Calu3 (cell line): ENCODE results near the gene SH3PXD2A. TPM values are rescaled to one million over a fixed set of nuclear protein-coding genes. Genes with fewer than 3 reads are reported as not detected.

Source experiments
- BruUV-seq: library from RNA; stranded (reverse); fragments of 400-500 nt; replicated peaks from 2 replicates; lab custom pipeline; 2021; lab: Mats Ljungman, UMichigan
- CTCF ChIA-PET: fragments of 300-600 bp; sonication (Branson Sonifier 250); formaldehyde crosslinking; loops from one replicate; lab custom pipeline; 2022; ENCODE audit warnings: antibody characterized with exemption; lab: Charles Lee
- DNase-seq: peaks from one replicate; pipeline ENCODE4 v3.0.0; 2022
- H3K27ac Mint-ChIP-seq: one replicate; pipeline ENCODE4 v1.8.0; 2022; ENCODE audit warnings: mixed read lengths; ENCODE audit not compliant: unreplicated experiment
- H3K27me3 Mint-ChIP-seq: one replicate; pipeline ENCODE4 v1.8.0; 2022; ENCODE audit warnings: mixed read lengths; ENCODE audit not compliant: unreplicated experiment
- H3K36me3 Mint-ChIP-seq: one replicate; pipeline ENCODE4 v1.8.0; 2022; ENCODE audit warnings: mild to moderate bottlenecking, moderate library complexity, mixed read lengths; ENCODE audit not compliant: insufficient read depth, unreplicated experiment
- H3K4me1 Mint-ChIP-seq: one replicate; pipeline ENCODE4 v1.8.0; 2022; ENCODE audit warnings: mild to moderate bottlenecking, low read depth, mixed read lengths; ENCODE audit not compliant: unreplicated experiment
- H3K4me3 Mint-ChIP-seq: one replicate; pipeline ENCODE4 v1.8.0; 2022; ENCODE audit warnings: mild to moderate bottlenecking, low read depth, moderate library complexity, mixed read lengths; ENCODE audit not compliant: unreplicated experiment
- H3K9me3 Mint-ChIP-seq: one replicate; pipeline ENCODE4 v1.8.0; 2022; ENCODE audit warnings: low read depth, mixed read lengths; ENCODE audit not compliant: unreplicated experiment
- intact Hi-C: fragments of 100-400 bp; cut with micrococcal nuclease; formaldehyde crosslinking; loops from one replicate; pipeline ENCODE4 v1.10.0; 2022; ENCODE audit not compliant: unreplicated experiment
- total RNA-seq: library from RNA; stranded (reverse); gene quantifications from 2 replicates; pipeline ENCODE4 v1.2.3, GENCODE V29; 2022
- TF ChIP-seq, protein P1 (sequence below): fragments of 200-600 bp; IDR thresholded peaks from one replicate; pipeline ENCODE4 v1.8.0; 2022; ENCODE audit warnings: antibody characterized with exemption; ENCODE audit not compliant: unreplicated experiment

SH3PXD2A gene
- total RNA-seq, 1 experiment from 2014 or later = 7.5 TPM

DNA sequence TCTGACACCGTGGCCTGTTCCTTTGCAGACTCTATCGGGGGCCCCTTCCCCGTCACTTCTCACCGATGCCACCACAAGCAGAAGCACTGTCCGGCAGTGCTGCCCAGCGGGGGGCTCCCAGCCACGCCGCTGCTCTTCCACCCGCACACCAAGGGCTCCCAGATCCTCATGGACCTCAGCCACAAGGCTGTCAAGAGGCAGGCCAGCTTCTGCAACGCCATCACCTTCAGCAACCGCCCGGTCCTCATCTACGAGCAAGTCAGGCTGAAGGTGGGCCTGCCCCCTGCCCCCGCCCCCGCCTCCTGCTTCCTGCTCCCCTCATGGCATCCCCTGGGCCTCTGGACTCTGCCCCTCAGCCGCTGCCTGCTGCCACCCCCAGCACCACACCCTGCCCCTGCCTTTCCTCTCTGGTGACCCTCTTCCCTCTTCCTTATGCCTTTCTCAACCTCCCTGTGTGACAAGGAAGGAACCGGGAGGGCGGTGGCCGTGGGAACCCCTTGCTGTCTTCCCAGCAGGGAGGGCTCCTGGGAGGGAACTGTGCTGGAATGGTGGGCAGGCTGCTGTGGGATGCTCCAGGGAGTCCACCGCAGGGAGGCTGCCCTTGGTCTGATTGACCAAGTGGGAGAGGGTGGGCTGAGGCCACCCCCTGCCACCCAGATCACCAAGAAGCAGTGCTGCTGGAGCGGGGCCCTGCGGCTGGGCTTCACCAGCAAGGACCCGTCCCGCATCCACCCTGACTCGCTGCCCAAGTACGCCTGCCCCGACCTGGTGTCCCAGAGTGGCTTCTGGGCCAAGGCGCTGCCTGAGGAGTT is 284.3 kb downstream of the SH3PXD2A start:
- Mint-ChIP-seq H3K4me1 (peaks cover 6% of the 10 kb centered on the region), H3K36me3 (no peaks in the 10 kb centered on the region), H3K27me3 (peaks cover 7% of the 10 kb centered on the region), H3K27ac (no peak overlapping the region), H3K4me3 (no peak overlapping the region), H3K9me3 (no peaks in the 10 kb centered on the region)
- CTCF ChIA-PET = no interaction called here
- DNase-seq = no peak
- intact Hi-C loops = loop anchor here (10.0 kb wide), 1 partner anchor 66 kb away; no protein-coding TSS in a partner anchor
- no TSS peak for BruUV-seq
- TF ChIP-seq, protein P1, sequence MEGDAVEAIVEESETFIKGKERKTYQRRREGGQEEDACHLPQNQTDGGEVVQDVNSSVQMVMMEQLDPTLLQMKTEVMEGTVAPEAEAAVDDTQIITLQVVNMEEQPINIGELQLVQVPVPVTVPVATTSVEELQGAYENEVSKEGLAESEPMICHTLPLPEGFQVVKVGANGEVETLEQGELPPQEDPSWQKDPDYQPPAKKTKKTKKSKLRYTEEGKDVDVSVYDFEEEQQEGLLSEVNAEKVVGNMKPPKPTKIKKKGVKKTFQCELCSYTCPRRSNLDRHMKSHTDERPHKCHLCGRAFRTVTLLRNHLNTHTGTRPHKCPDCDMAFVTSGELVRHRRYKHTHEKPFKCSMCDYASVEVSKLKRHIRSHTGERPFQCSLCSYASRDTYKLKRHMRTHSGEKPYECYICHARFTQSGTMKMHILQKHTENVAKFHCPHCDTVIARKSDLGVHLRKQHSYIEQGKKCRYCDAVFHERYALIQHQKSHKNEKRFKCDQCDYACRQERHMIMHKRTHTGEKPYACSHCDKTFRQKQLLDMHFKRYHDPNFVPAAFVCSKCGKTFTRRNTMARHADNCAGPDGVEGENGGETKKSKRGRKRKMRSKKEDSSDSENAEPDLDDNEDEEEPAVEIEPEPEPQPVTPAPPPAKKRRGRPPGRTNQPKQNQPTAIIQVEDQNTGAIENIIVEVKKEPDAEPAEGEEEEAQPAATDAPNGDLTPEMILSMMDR = no peak

DNA sequence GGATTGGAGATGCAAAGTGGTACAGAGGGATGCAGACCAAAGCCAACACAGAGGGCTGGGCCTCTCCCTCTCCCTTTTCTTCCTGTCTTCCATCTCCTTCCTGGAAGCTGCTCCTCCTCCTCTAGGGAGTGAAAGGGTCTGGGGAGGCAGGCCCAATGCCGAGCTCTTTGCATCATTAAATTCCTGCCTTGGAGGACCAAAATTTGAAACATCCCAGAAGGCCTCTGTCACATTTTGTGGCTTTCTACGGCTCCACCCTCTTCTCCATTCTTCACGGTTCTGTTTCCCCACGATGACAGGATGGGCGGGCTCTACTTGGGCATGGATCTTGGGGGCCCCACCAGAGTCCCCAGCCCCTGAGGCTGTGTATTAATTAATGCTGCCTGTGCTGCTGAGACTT is 285.5 kb downstream of the SH3PXD2A start:
- intact Hi-C loops = loop anchor here (10.0 kb wide), 1 partner anchor 65 kb away; no protein-coding TSS in a partner anchor

DNA sequence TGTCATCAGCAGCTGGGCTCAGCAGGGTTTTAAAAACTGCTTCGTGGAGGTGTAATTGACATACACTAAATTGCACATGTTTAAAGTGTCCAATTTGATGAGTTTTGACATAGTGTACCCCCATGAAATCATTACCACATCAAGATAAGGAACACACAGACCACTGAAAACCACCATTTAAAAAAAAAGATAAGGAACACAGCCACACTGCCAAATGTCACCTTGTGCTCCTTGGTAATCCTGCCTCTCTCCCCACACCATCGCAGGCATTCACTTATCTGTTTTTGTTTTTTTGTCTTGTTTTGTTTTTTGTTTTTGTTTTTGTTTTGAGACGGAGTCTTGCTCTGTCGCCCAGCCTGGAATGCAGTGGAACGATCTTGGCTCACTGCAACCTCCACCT is 286.9 kb downstream of the SH3PXD2A start:
- no peak for DNase-seq
- no peak overlapping the region for H3K4me3 Mint-ChIP-seq
- TF ChIP-seq, protein P1 = no peak
- no peaks in the 10 kb centered on the region for H3K36me3 Mint-ChIP-seq
- CTCF ChIA-PET = no interaction called here
- no peak overlapping the region for H3K27ac Mint-ChIP-seq
- H3K4me1 Mint-ChIP-seq = no peaks in the 10 kb centered on the region
- no peaks in the 10 kb centered on the region for H3K9me3 Mint-ChIP-seq
- H3K27me3 Mint-ChIP-seq = no peaks in the 10 kb centered on the region
- BruUV-seq = no TSS peak
- intact Hi-C loops = no loop called here

More for the DNA sequence above, 285.5 kb downstream of the SH3PXD2A start:
- no peak for DNase-seq
- Mint-ChIP-seq H3K27ac (no peak overlapping the region), H3K36me3 (no peaks in the 10 kb centered on the region), H3K4me3 (no peak overlapping the region), H3K9me3 (no peaks in the 10 kb centered on the region), H3K27me3 (no peaks in the 10 kb centered on the region), H3K4me1 (no peaks in the 10 kb centered on the region)
- CTCF ChIA-PET = no interaction called here
- TF ChIP-seq, protein P1 = no peak
- BruUV-seq = no TSS peak

DNA sequence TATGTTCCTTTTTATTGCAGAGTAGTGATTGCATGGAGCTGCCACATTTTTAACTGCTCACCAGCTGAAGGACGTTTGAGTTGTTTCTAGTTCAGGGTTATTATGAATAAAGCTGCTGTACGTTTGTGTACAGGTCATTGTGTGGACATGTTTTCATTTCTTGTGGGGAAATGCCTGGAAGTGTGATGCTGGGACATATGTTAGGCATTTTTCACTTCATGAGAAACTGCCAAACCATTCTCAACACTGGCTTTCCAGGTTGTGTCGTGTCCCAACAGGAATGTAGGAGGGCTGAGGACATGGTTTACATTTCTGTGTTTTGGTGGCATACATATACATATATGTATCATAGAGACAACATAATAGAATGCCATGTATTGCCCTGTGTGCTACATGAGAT is 288.8 kb downstream of the SH3PXD2A start:
- intact Hi-C loops = no loop called here
- Mint-ChIP-seq H3K4me1 (no peaks in the 10 kb centered on the region), H3K27ac (no peak overlapping the region), H3K27me3 (peaks cover 10% of the 10 kb centered on the region), H3K36me3 (no peaks in the 10 kb centered on the region), H3K9me3 (no peaks in the 10 kb centered on the region), H3K4me3 (no peak overlapping the region)
- BruUV-seq = no TSS peak
- DNase-seq = no peak
- CTCF ChIA-PET = no interaction called here
- TF ChIP-seq, protein P1 = no peak
